LNCaP clone FGC (cell line): ENCODE measurements around the gene FAT1.

Source experiments
- DNase-seq: peaks from one replicate; pipeline ENCODE4 v3.0.0-alpha.2; 2011; ENCODE audit warnings: low read depth
- H3K4me3 ChIP-seq: 2 replicates; pipeline ENCODE4 v1.5.1; 2011; ENCODE audit warnings: mild to moderate bottlenecking, low read depth, low read length, control low read depth
- TF ChIP-seq, protein P1 (sequence below): IDR thresholded peaks from 2 replicates; pipeline ENCODE4 v1.5.1; 2012; ENCODE audit warnings: mild to moderate bottlenecking; ENCODE audit not compliant: control insufficient read depth, insufficient read depth; ENCODE audit errors: extremely low read depth

The FAT1 gene

GRCh38 chr4:186704057-186704456 lies 19.6 kb downstream of the FAT1 start:
- DNase-seq: no peak
- TF ChIP-seq, protein P1, sequence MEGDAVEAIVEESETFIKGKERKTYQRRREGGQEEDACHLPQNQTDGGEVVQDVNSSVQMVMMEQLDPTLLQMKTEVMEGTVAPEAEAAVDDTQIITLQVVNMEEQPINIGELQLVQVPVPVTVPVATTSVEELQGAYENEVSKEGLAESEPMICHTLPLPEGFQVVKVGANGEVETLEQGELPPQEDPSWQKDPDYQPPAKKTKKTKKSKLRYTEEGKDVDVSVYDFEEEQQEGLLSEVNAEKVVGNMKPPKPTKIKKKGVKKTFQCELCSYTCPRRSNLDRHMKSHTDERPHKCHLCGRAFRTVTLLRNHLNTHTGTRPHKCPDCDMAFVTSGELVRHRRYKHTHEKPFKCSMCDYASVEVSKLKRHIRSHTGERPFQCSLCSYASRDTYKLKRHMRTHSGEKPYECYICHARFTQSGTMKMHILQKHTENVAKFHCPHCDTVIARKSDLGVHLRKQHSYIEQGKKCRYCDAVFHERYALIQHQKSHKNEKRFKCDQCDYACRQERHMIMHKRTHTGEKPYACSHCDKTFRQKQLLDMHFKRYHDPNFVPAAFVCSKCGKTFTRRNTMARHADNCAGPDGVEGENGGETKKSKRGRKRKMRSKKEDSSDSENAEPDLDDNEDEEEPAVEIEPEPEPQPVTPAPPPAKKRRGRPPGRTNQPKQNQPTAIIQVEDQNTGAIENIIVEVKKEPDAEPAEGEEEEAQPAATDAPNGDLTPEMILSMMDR: no peak

GRCh38 chr4:186703510-186703909 lies 20.1 kb downstream of the FAT1 start:
- no peak overlapping the region for H3K4me3 ChIP-seq
- TF ChIP-seq, protein P1: no peak
- DNase-seq: no peak

More at GRCh38 chr4:186704057-186704456, 19.6 kb downstream of the FAT1 start:
- no peak overlapping the region; the same call in 1 of the 2 replicates for H3K4me3 ChIP-seq

DNA sequence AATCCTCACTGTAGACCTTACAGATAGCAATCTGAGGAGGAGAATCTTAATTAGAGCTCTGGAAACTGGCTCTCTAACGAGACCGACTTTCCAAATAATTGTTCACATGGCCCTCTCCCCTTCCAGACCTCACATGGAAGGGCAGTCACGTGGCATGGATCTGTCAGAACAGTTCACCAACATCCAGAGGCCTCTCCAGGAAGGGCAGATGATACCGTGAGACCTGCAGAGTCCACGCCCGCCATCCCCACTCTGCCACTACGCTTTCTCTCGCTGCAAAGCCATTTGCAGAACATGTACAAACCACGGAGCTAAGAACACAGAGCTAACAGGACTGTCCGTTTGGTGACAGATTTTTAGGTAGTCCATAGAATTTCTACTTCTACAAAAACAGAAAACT lies 20.7 kb downstream of the FAT1 start:
- H3K4me3 ChIP-seq: no peak overlapping the region
- TF ChIP-seq, protein P1: no peak
- no peak for DNase-seq

DNA sequence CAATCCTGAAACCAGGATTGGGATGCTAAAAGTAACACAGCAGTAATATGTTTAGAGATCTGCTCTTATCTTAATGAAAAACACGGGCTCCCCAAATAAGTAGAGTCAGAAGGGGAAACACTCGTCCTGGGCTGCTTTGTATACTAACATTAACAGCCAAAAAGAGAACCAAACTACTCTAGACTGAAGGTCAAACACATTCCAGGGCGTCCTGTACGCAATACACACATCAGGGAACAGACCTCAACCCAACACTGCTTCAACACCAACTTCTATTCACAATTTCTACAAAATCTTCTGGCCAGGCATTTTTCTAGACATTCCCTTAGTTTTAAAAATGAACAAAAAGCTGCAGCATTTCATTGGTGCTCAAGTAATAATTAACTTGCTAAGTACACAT lies 21.4 kb downstream of the FAT1 start:
- H3K4me3 ChIP-seq: no peak overlapping the region
- DNase-seq: no peak
- TF ChIP-seq, protein P1: no peak

DNA sequence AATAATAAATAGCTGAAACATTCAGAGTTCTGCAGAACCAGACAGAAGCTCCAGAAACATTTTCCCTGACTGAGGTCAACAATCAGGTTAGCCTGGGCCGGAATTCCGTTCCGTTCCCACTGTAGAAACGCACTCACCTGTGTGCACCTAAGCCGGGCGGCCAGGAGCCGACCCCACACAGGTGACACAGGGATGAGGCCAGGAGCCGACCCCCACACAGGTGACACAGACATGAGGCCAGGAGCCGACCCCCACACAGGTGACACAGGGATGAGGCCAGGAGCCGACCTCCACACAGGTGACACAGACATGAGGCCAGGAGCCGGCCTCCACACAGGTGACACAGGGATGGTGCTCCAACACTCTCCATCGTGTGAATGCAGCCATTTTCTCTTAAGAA lies 21.9 kb downstream of the FAT1 start:
- DNase-seq: no peak
- TF ChIP-seq, protein P1: no peak
- H3K4me3 ChIP-seq: no peak overlapping the region

GRCh38 chr4:186701273-186701672 lies 22.4 kb downstream of the FAT1 start:
- no peak for DNase-seq
- no peak overlapping the region for H3K4me3 ChIP-seq
- TF ChIP-seq, protein P1: no peak

DNA sequence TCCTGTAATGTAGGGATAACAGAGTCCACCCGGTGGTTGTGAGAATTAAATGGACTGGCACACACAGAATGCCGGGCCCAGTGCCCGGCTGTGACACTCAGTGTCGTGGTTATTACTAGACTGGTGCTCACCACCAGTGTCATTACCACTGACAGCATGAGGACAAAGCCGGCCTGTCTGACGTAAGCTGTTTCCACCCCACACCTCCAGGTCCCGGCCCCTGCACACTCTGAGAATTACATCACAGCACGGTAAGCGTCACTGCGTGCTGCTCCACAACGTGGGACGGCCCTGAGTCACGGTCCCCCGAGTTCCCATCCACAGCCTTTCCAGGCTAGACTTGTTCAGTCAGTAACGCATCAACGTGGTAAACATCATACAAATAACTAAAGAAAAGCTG lies 22.9 kb downstream of the FAT1 start:
- no peak overlapping the region for H3K4me3 ChIP-seq
- DNase-seq: no peak
- TF ChIP-seq, protein P1: no peak
